H1 (cell line): ENCODE results near the gene IL22RA2. TPM values are rescaled to one million over a fixed set of nuclear protein-coding genes. Genes with fewer than 3 reads are reported as not detected.

Source experiments
- polyA plus RNA-seq, 7 experiments: library from polyadenylated mRNA; depleted of rRNA in 3 of 7; stranded (reverse) in 5 of 7; unstranded in 2 of 7; fragments of >200 nt in 5 of 7; fragments of 200-250 nt in 2 of 7; gene quantifications; 1 replicate in 5 of 7; 2 replicates in 1 of 7; 4 replicates in 1 of 7; pipeline versions ENCODE4 v1.2.1 to v1.2.3, GENCODE V29; 2011 to 2013; ENCODE audit warnings: missing spikeins in 2 of 7, mixed read lengths in 2 of 7
- total RNA-seq: library from RNA; stranded (reverse); fragmentation: NEBNext Ultra II Directional; extraction: Animal tissue kit (Norgen Biotek cat#: 25700); gene quantifications from 2 replicates; pipeline ENCODE4 v1.2.1, GENCODE V29; 2021
- TF ChIP-seq, protein P1 (sequence below), 3 experiments: IDR thresholded peaks; 1 replicate in 2 of 3; 2 replicates in 1 of 3; pipeline versions ENCODE4 v1.5.1 to v1.6.1; 2011; ENCODE audit warnings: low read length in 3 of 3, mild to moderate bottlenecking in 3 of 3, inconsistent platforms in 2 of 3, low read depth in 1 of 3, moderate library complexity in 1 of 3; ENCODE audit not compliant: insufficient read depth in 1 of 3; ENCODE audit errors: control extremely low read depth in 1 of 3

IL22RA2 gene
- total and polyA plus RNA-seq, 2 of the 8 experiments (the other 6 are each of a cell fraction or from before 2014, with no cell fraction given) = not detected

DNA sequence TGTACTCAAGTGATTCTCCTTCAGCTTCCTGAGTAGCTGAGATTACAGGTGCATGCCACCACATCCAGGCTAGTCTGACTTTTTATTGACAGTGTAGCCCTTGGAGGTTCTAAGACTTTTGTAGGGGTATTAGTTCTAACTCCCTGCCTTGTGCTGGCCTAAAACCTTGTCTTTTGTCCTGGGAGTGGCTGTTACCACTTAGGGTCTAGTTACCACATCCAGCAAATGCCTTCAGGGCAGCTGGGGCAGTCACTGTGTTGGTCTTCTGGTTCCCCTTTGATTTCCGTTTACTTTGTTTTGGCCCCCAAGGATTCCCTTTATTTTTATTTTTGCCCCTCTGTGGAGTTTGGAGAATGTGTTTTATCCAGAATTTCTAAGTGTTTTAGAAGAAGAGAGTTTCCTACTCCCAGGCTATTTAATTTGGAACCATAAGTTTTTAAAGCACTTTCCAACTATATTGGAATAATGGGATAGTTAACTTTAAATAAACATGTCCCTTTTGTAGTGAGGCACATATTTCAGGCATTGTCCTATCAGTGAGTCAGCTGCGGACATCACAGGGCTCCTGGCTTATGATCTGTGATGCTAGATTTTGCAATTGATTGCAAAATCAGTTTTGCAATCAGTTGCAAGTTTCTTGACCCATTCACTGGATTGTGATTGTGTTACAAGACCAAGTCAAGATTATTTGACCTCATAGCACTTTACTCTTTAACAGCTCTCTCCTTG is 25.0 kb downstream of the IL22RA2 start (continued):
- TF ChIP-seq, protein P1, sequence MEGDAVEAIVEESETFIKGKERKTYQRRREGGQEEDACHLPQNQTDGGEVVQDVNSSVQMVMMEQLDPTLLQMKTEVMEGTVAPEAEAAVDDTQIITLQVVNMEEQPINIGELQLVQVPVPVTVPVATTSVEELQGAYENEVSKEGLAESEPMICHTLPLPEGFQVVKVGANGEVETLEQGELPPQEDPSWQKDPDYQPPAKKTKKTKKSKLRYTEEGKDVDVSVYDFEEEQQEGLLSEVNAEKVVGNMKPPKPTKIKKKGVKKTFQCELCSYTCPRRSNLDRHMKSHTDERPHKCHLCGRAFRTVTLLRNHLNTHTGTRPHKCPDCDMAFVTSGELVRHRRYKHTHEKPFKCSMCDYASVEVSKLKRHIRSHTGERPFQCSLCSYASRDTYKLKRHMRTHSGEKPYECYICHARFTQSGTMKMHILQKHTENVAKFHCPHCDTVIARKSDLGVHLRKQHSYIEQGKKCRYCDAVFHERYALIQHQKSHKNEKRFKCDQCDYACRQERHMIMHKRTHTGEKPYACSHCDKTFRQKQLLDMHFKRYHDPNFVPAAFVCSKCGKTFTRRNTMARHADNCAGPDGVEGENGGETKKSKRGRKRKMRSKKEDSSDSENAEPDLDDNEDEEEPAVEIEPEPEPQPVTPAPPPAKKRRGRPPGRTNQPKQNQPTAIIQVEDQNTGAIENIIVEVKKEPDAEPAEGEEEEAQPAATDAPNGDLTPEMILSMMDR (IDR thresholded peaks at IDR 0.05; ENCODE audit: control extremely low read depth in 1 of 3, insufficient read depth in 1 of 3, low read depth in 1 of 3, low read length in 3 of 3) = no peak
